CD4-positive, alpha-beta T cell treated with Interleukin-6 for 4 hours (primary cell): Measurements from ENCODE around the gene ELMO3.

Experiments used
- DNase-seq: peaks from one replicate; pipeline ENCODE4 v3.0.0-alpha.2; 2020; ENCODE audit warnings: mixed read lengths

The ELMO3 gene

GRCh38 chr16:67226804-67227566, 28.1 kb downstream of the ELMO3 start, which contains the start of gene TMEM208:
TMEM208 (plus strand) TSS chr16:67227130; CDS start chr16:67227219, 89 bp downstream.
- DNase-seq = peak; percentile 97

- no peak for DNase-seq
Measured at GRCh38 chr16:67227567-67227921, 28.6 kb downstream of the ELMO3 start.

- DNase-seq = no peak
Measured at GRCh38 chr16:67228034-67228785, 29.3 kb downstream of the ELMO3 start.

GRCh38 chr16:67228905-67229304, 30.0 kb downstream of the ELMO3 start:
- no peak for DNase-seq

- no peak for DNase-seq
Measured at GRCh38 chr16:67229906-67230808, 31.2 kb downstream of the ELMO3 start.

- no peak for DNase-seq
Measured at GRCh38 chr16:67230809-67231660, 32.1 kb downstream of the ELMO3 start.

GRCh38 chr16:67233596-67233995, 34.7 kb downstream of the ELMO3 start:
- no peak for DNase-seq

- DNase-seq = no peak
Measured at GRCh38 chr16:67234180-67234597, 35.3 kb downstream of the ELMO3 start.

- DNase-seq = peak; percentile 61
Measured at GRCh38 chr16:67235816-67236562, 37.1 kb downstream of the ELMO3 start.

GRCh38 chr16:67236563-67237395, 37.8 kb downstream of the ELMO3 start:
- peak; percentile 53 for DNase-seq

- DNase-seq = no peak
Measured at GRCh38 chr16:67237396-67238277, 38.7 kb downstream of the ELMO3 start.

GRCh38 chr16:67238278-67238575, 39.3 kb downstream of the ELMO3 start:
- no peak for DNase-seq

GRCh38 chr16:67238806-67239470, 40.0 kb downstream of the ELMO3 start:
- DNase-seq = no peak

- no peak for DNase-seq
Measured at GRCh38 chr16:67240506-67240905, 41.6 kb downstream of the ELMO3 start.

- no peak for DNase-seq
Measured at GRCh38 chr16:67241008-67241900, 42.3 kb downstream of the ELMO3 start.

- no peak for DNase-seq
Measured at GRCh38 chr16:67242138-67242730, 43.3 kb downstream of the ELMO3 start.

- no peak for DNase-seq
Measured at GRCh38 chr16:67243481-67243880, 44.5 kb downstream of the ELMO3 start.
